ENCODE data around the gene ITPR1. TPM values are rescaled to one million over a fixed set of nuclear protein-coding genes. Genes with fewer than 3 reads are reported as not detected.

The ITPR1 gene
- polyA plus RNA-seq, 1 of the 3 experiments (the other 2 are of a cell fraction), result 5.9 TPM

DNA sequence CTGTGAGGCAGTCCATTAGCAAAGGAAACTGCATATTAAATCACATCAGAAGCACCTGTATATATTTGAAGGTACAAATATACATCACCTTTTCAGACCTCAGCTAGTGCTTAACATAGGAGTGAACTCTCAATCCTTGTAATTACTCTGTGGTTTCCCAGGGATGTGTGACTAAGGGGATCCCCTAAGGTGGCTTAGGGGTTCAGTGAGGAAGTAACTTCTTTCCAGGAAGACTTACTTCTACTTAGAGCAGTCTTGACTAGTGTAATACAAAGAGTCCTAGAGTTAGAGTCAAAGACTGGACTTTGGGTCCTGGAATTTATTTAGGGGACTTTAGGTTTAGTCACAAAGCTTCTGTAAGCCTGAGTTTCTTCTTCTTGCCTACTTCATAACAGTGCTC, 17.3 kb upstream of the ITPR1 start (continued):
- no peak for TF ChIP-seq IRF3 (IDR thresholded peaks at IDR 0.05; ENCODE audit: low read depth, low read length)
- TF ChIP-seq REST (IDR thresholded peaks at IDR 0.05; ENCODE audit: low read depth, low read length), result no peak
- TF ChIP-seq EZH2phosphoT487 (IDR thresholded peaks at IDR 0.05; ENCODE audit: borderline replicate concordance, low read depth), result no peak
- no peak for TF ChIP-seq RAD21 (IDR thresholded peaks at IDR 0.05; ENCODE audit: low read length)
- no peak for TF ChIP-seq CHD2 (IDR thresholded peaks at IDR 0.05; ENCODE audit: low read length, partially characterized antibody)
- TF ChIP-seq TCF12 (IDR thresholded peaks at IDR 0.05), result no peak

DNA sequence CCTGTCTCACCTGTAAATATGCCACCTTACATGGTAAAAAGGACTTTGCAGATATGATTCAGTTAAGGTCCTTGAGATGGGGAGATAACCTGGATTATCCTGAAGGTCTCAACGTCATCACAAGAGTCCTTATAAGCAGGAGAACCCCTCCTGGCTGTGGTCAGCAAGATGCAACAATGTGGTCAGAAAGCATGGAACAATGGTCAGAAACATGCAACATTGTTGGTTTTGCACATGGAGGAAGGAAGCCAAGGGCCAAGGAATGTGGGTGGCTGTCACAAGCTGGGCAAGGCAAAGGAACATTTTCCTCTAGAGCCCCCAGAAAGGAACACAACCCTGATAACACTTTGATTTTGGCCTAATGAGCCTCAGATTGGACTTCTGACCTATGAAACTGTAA, 16.7 kb upstream of the ITPR1 start:
- no peaks in the 10 kb centered on the region for H3K9me2 ChIP-seq
- no peaks in the 10 kb centered on the region for H3K4me1 ChIP-seq (ENCODE audit: control insufficient read depth in 1 of 2, insufficient read depth in 2 of 2, low read depth in 1 of 2, low read length in 1 of 2)
- ChIA-PET CTCF (no interaction called here), POLR2A (interaction anchor here (1.0 kb wide), 1 partner anchor 16 kb away, joined by 4 read pairs; the partner anchor contains the start of gene ITPR1)
- no peaks in the 10 kb centered on the region for H3K9me3 ChIP-seq
- H3K4me3 ChIP-seq (ENCODE audit: low read depth in 2 of 2, low read length in 1 of 2), result no peak overlapping the region
- H3K79me2 ChIP-seq (ENCODE audit: insufficient read depth), result no peaks in the 10 kb centered on the region
- H3K9ac ChIP-seq, result no peak overlapping the region
- no peak for DNase-seq
- H4K20me1 ChIP-seq (ENCODE audit: insufficient read depth), result no peaks in the 10 kb centered on the region
- H3K36me3 ChIP-seq (replicated peaks in 1 of 2; ENCODE audit: control insufficient read depth in 1 of 2, insufficient read depth in 2 of 2, low read length in 1 of 2), result no peaks in the 10 kb centered on the region
- no peak overlapping the region for H2AFZ ChIP-seq (ENCODE audit: low read depth)
- 25% methylated on average over 1 of the region's 1 CpG for WGBS (ENCODE audit: low lambda C conversion rate)
- H3F3A ChIP-seq (replicated peaks; ENCODE audit: insufficient read depth), result no peaks in the 10 kb centered on the region
- H3K4me2 ChIP-seq, result no peak overlapping the region
- H3K27me3 ChIP-seq (ENCODE audit: insufficient read depth), result peaks cover 6% of the 10 kb centered on the region; the same call in 1 of the 2 replicates
- no peak overlapping the region for H3K27ac ChIP-seq (ENCODE audit: low read depth in 2 of 2, low read length in 1 of 2)
- TF ChIP-seq, protein P1, sequence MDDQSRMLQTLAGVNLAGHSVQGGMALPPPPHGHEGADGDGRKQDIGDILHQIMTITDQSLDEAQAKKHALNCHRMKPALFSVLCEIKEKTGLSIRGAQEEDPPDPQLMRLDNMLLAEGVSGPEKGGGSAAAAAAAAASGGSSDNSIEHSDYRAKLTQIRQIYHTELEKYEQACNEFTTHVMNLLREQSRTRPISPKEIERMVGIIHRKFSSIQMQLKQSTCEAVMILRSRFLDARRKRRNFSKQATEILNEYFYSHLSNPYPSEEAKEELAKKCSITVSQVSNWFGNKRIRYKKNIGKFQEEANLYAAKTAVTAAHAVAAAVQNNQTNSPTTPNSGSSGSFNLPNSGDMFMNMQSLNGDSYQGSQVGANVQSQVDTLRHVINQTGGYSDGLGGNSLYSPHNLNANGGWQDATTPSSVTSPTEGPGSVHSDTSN (IDR thresholded peaks at IDR 0.05), result no peak
- TF ChIP-seq, protein P2, sequence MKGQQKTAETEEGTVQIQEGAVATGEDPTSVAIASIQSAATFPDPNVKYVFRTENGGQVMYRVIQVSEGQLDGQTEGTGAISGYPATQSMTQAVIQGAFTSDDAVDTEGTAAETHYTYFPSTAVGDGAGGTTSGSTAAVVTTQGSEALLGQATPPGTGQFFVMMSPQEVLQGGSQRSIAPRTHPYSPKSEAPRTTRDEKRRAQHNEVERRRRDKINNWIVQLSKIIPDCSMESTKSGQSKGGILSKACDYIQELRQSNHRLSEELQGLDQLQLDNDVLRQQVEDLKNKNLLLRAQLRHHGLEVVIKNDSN (IDR thresholded peaks at IDR 0.05; ENCODE audit: borderline replicate concordance, low read depth), result no peak
- TF ChIP-seq MEF2A (IDR thresholded peaks at IDR 0.05; ENCODE audit: borderline replicate concordance, low read depth), result no peak
- no peak for TF ChIP-seq RCOR1 (IDR thresholded peaks at IDR 0.05; ENCODE audit: low read length)
- TF ChIP-seq CHD2 (IDR thresholded peaks at IDR 0.05; ENCODE audit: low read length, partially characterized antibody), result no peak
- TF ChIP-seq, protein P3, sequence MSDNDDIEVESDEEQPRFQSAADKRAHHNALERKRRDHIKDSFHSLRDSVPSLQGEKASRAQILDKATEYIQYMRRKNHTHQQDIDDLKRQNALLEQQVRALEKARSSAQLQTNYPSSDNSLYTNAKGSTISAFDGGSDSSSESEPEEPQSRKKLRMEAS (IDR thresholded peaks at IDR 0.05; ENCODE audit: low read depth), result no peak
- TF ChIP-seq FOSL2 (IDR thresholded peaks at IDR 0.05; ENCODE audit: borderline replicate concordance, low read depth), result no peak
- TF ChIP-seq IRF3 (IDR thresholded peaks at IDR 0.05; ENCODE audit: low read depth, low read length), result no peak
- TF ChIP-seq FOXJ3 (CRISPR knock-in tag; IDR thresholded peaks at IDR 0.05), result no peak
- no peak for TF ChIP-seq RFX5 (IDR thresholded peaks at IDR 0.05; ENCODE audit: low read length)
- no peak for TF ChIP-seq TCF12 (IDR thresholded peaks at IDR 0.05)
- no peak for TF ChIP-seq RAD21 (IDR thresholded peaks at IDR 0.05; ENCODE audit: low read length)
- TF ChIP-seq MXI1 (IDR thresholded peaks at IDR 0.05; ENCODE audit: low read depth, low read length), result no peak
- TF ChIP-seq, protein P4, sequence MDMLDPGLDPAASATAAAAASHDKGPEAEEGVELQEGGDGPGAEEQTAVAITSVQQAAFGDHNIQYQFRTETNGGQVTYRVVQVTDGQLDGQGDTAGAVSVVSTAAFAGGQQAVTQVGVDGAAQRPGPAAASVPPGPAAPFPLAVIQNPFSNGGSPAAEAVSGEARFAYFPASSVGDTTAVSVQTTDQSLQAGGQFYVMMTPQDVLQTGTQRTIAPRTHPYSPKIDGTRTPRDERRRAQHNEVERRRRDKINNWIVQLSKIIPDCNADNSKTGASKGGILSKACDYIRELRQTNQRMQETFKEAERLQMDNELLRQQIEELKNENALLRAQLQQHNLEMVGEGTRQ (IDR thresholded peaks at IDR 0.05; ENCODE audit: borderline replicate concordance, low read depth, low read length), result no peak
- no peak for TF ChIP-seq GABPA (IDR thresholded peaks at IDR 0.05; ENCODE audit: low read depth)
- TF ChIP-seq REST (IDR thresholded peaks at IDR 0.05; ENCODE audit: low read depth, low read length), result no peak

Data from SK-N-SH (cell line).